H9 (cell line): ENCODE measurements around the gene RTL5. TPM values are rescaled to one million over a fixed set of nuclear protein-coding genes. Genes with fewer than 3 reads are reported as not detected.

ENCODE experiments used
- DNase-seq: peaks from one replicate; pipeline ENCODE4 v3.0.0-alpha.2; 2017
- H2AFZ ChIP-seq: one replicate; pipeline ENCODE4 v1.6.1; 2013; ENCODE audit warnings: mild to moderate bottlenecking, low read length, control low read depth, moderate library complexity
- H2AK5ac ChIP-seq: 2 replicates; pipeline ENCODE4 v1.6.1; 2013; ENCODE audit warnings: low read length, control low read depth, mixed read lengths; ENCODE audit not compliant: insufficient read length
- H2BK120ac ChIP-seq: one replicate; pipeline ENCODE4 v1.6.1; 2013; ENCODE audit warnings: low read depth, mild to moderate bottlenecking, low read length, control low read depth, inconsistent platforms; ENCODE audit not compliant: poor library complexity, severe bottlenecking
- H2BK12ac ChIP-seq: 2 replicates; pipeline ENCODE4 v1.6.1; 2013; ENCODE audit warnings: low read length, control low read depth, mixed read lengths, low read depth; ENCODE audit not compliant: insufficient read length
- H2BK15ac ChIP-seq: 2 replicates; pipeline ENCODE4 v1.6.1; 2013; ENCODE audit warnings: low read depth, low read length, control low read depth
- H2BK20ac ChIP-seq: one replicate; pipeline ENCODE4 v1.6.1; 2013; ENCODE audit warnings: low read depth, mild to moderate bottlenecking, low read length, control low read depth, inconsistent platforms; ENCODE audit not compliant: poor library complexity, severe bottlenecking
- H2BK5ac ChIP-seq: 2 replicates; pipeline ENCODE4 v1.6.1; 2013; ENCODE audit warnings: low read length, control low read depth, mixed read lengths; ENCODE audit not compliant: insufficient read length
- H3K14ac ChIP-seq: 2 replicates; pipeline ENCODE4 v1.6.1; 2013; ENCODE audit warnings: low read length, control low read depth; ENCODE audit not compliant: insufficient read depth
- H3K18ac ChIP-seq: 2 replicates; pipeline ENCODE4 v1.6.1; 2013; ENCODE audit warnings: low read depth, mild to moderate bottlenecking, mixed read lengths, low read length, control low read depth; ENCODE audit not compliant: insufficient read length
- H3K23ac ChIP-seq: 2 replicates; pipeline ENCODE4 v1.6.1; 2013; ENCODE audit warnings: low read length, control low read depth, mixed read lengths, low read depth; ENCODE audit not compliant: insufficient read length
- H3K23me2 ChIP-seq: 2 replicates; pipeline ENCODE4 v1.6.1; 2013; ENCODE audit warnings: low read depth, mild to moderate bottlenecking, mixed read lengths, low read length, control low read depth; ENCODE audit not compliant: insufficient read length, poor library complexity, severe bottlenecking
- H3K27ac ChIP-seq: 2 replicates; pipeline ENCODE4 v1.5.1; 2013; ENCODE audit warnings: low read length, control low read depth, mixed read lengths, low read depth; ENCODE audit not compliant: insufficient read length
- H3K27me3 ChIP-seq: 2 replicates; pipeline ENCODE4 v1.6.1; 2013; ENCODE audit warnings: low read length, control low read depth, inconsistent platforms; ENCODE audit not compliant: insufficient read depth
- H3K4ac ChIP-seq: 2 replicates; pipeline ENCODE4 v1.6.1; 2013; ENCODE audit warnings: low read depth, mild to moderate bottlenecking, control low read depth, inconsistent platforms, low read length, moderate library complexity
- H3K4me1 ChIP-seq: 2 replicates; pipeline ENCODE4 v1.6.1; 2013; ENCODE audit warnings: low read length, control low read depth, inconsistent platforms; ENCODE audit not compliant: insufficient read depth
- H3K4me2 ChIP-seq: 2 replicates; pipeline ENCODE4 v1.6.1; 2013; ENCODE audit warnings: low read length, control low read depth, mixed read lengths; ENCODE audit not compliant: insufficient read length, insufficient read depth
- H3K56ac ChIP-seq: 2 replicates; pipeline ENCODE4 v1.6.1; 2013; ENCODE audit warnings: low read depth, mild to moderate bottlenecking, mixed read lengths, low read length, control low read depth; ENCODE audit not compliant: insufficient read length
- H3K79me1 ChIP-seq: 2 replicates; pipeline ENCODE4 v1.6.1; 2013; ENCODE audit warnings: low read depth, mild to moderate bottlenecking, moderate library complexity, low read length, control low read depth, inconsistent platforms; ENCODE audit not compliant: insufficient read depth, poor library complexity, severe bottlenecking
- H3K79me2 ChIP-seq: 2 replicates; pipeline ENCODE4 v1.6.1; 2013; ENCODE audit warnings: low read length, control low read depth, inconsistent platforms; ENCODE audit not compliant: insufficient read depth
- H3K9ac ChIP-seq: 2 replicates; pipeline ENCODE4 v1.6.1; 2013; ENCODE audit warnings: low read length, control low read depth, mixed read lengths; ENCODE audit not compliant: insufficient read length; ENCODE audit errors: extremely low read depth
- H3K9me3 ChIP-seq: one replicate; pipeline ENCODE4 v1.6.1; 2013; ENCODE audit warnings: low read depth, low read length, inconsistent platforms; ENCODE audit not compliant: control insufficient read depth
- H3T11ph ChIP-seq: one replicate; pipeline ENCODE4 v1.6.1; 2013; ENCODE audit warnings: mild to moderate bottlenecking, low read length, control low read depth, inconsistent platforms
- H4K20me1 ChIP-seq: one replicate; pipeline ENCODE4 v1.6.1; 2013; ENCODE audit not compliant: control insufficient read depth, insufficient read length, insufficient read depth
- H4K5ac ChIP-seq: 2 replicates; pipeline ENCODE4 v1.6.1; 2013; ENCODE audit warnings: low read depth, mild to moderate bottlenecking, mixed read lengths, low read length, control low read depth; ENCODE audit not compliant: insufficient read length
- H4K8ac ChIP-seq: replicated peaks from 2 replicates; pipeline ENCODE4 v1.6.1; 2013; ENCODE audit warnings: low read length, control low read depth, mixed read lengths, low read depth; ENCODE audit not compliant: insufficient read length
- H4K91ac ChIP-seq: 2 replicates; pipeline ENCODE4 v1.6.1; 2013; ENCODE audit warnings: low read depth, mild to moderate bottlenecking, moderate library complexity, mixed read lengths, low read length, control low read depth; ENCODE audit not compliant: insufficient read length
- H3K27ac Mint-ChIP-seq, 3 experiments: 2 replicates in 2 of 3; 3 replicates in 1 of 3; pipeline ENCODE4 v1.8.0; 2020 to 2021; ENCODE audit warnings: mixed read lengths in 3 of 3, mild to moderate bottlenecking in 1 of 3, moderate library complexity in 1 of 3
- H3K27me3 Mint-ChIP-seq: 2 replicates; pipeline ENCODE4 v1.8.0; 2021; ENCODE audit warnings: low read depth, mild to moderate bottlenecking, moderate library complexity, mixed read lengths
- H3K36me3 Mint-ChIP-seq, 3 experiments: 2 replicates in 2 of 3; 3 replicates in 1 of 3; pipeline ENCODE4 v1.8.0; 2020 to 2021; ENCODE audit warnings: low read depth in 3 of 3, mixed read lengths in 3 of 3; ENCODE audit not compliant: insufficient read depth in 1 of 3
- H3K4me1 Mint-ChIP-seq, 2 experiments: 2 replicates each; pipeline ENCODE4 v1.8.0; 2020; ENCODE audit warnings: mixed read lengths in 2 of 2
- H3K4me3 Mint-ChIP-seq, 2 experiments: 2 replicates in 1 of 2; 3 replicates in 1 of 2; pipeline ENCODE4 v1.8.0; 2020 to 2021; ENCODE audit warnings: mild to moderate bottlenecking in 2 of 2, mixed read lengths in 2 of 2, moderate library complexity in 1 of 2
- H3K9me3 Mint-ChIP-seq, 2 experiments: 2 replicates in 1 of 2; 3 replicates in 1 of 2; pipeline ENCODE4 v1.8.0; 2020; ENCODE audit warnings: mild to moderate bottlenecking in 2 of 2, mixed read lengths in 2 of 2, moderate library complexity in 1 of 2
- WGBS: extraction: QIAGEN DNeasy Blood & Tissue Kit; methylation state at CpG from one replicate; pipeline ENCODE4 v1.1.7; 2013; ENCODE audit warnings: missing lambda C conversion rate, low lambda C conversion rate, mixed read lengths; ENCODE audit not compliant: insufficient read length; ENCODE audit errors: extremely low coverage; 5-methylcytosine and 5-hydroxymethylcytosine counted together
- total RNA-seq: library from RNA; stranded (reverse); gene quantifications from 2 replicates; pipeline ENCODE4 v1.2.1, GENCODE V29; 2021
- TF ChIP-seq, protein P1 (sequence below): fragments of 200-600 bp; sonication (generic); conservative IDR thresholded peaks from 3 replicates; pipeline ENCODE4 v1.8.0; 2021; ENCODE audit warnings: antibody characterized with exemption, mild to moderate bottlenecking

The RTL5 gene
- total RNA-seq, 1 experiment from 2014 or later: 1.2 TPM

DNA sequence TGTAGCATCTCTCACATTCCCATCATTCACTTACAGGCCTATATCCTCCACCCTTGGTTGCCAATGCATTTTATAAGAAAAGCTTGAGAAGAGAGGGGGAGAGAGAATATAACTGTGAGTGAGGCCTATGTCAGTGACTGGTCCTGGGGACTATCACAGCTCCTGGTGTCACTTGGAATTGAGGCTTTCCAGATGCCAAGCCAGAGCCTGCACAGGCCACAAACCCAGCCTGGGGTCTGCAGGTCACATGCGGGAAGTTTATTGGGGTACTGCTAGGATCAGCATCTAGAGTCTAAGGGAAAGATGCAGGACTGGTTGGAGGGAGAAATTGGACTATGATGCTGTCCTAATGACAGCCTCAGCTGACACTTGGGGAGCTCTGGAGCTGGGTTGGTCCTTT, 47.6 kb downstream of the RTL5 start:
- Histone ChIP-seq H4K91ac (no peak overlapping the region), H3T11ph (no peak overlapping the region), H3K27ac (no peak overlapping the region), H2AK5ac (no peak overlapping the region), H2BK12ac (no peak overlapping the region), H3K79me1 (no peaks in the 10 kb centered on the region), H3K14ac (no peak overlapping the region), H3K27me3 (no peaks in the 10 kb centered on the region), H3K9ac (no peak overlapping the region), H4K8ac (no peak overlapping the region), H2AFZ (no peak overlapping the region), H3K4me1 (no peaks in the 10 kb centered on the region), H3K56ac (no peak overlapping the region), H2BK15ac (no peak overlapping the region), H3K9me3 (peaks cover 31% of the 10 kb centered on the region), H3K18ac (no peak overlapping the region), H2BK120ac (no peak overlapping the region), H2BK20ac (no peak overlapping the region), H3K4me2 (no peak overlapping the region), H2BK5ac (no peak overlapping the region), H4K20me1 (no peaks in the 10 kb centered on the region), H3K23ac (no peak overlapping the region), H3K4ac (no peak overlapping the region), H3K79me2 (0 out of 2 replicates have a peak, but pooled peaks cover 2% of the 10 kb centered on the region), H3K23me2 (no peaks in the 10 kb centered on the region), H4K5ac (no peak overlapping the region)
- H3K27me3 Mint-ChIP-seq: no peaks in the 10 kb centered on the region; the same call in 1 of the 2 replicates
- no CpG with 5 or more reads among the region's 1 CpG for WGBS
- H3K27ac Mint-ChIP-seq: no peak overlapping the region
- peaks cover 3 to 6% (median 4%) of the 10 kb centered on the region in 3 experiments; a peak in 5 of 7 replicates for H3K36me3 Mint-ChIP-seq
- no peak for DNase-seq
- H3K4me3 Mint-ChIP-seq: no peak overlapping the region
- peaks cover 76 to 87% of the 10 kb centered on the region in 2 experiments for H3K9me3 Mint-ChIP-seq
- peaks cover 11 to 28% of the 10 kb centered on the region in 2 experiments for H3K4me1 Mint-ChIP-seq
- TF ChIP-seq, protein P1, sequence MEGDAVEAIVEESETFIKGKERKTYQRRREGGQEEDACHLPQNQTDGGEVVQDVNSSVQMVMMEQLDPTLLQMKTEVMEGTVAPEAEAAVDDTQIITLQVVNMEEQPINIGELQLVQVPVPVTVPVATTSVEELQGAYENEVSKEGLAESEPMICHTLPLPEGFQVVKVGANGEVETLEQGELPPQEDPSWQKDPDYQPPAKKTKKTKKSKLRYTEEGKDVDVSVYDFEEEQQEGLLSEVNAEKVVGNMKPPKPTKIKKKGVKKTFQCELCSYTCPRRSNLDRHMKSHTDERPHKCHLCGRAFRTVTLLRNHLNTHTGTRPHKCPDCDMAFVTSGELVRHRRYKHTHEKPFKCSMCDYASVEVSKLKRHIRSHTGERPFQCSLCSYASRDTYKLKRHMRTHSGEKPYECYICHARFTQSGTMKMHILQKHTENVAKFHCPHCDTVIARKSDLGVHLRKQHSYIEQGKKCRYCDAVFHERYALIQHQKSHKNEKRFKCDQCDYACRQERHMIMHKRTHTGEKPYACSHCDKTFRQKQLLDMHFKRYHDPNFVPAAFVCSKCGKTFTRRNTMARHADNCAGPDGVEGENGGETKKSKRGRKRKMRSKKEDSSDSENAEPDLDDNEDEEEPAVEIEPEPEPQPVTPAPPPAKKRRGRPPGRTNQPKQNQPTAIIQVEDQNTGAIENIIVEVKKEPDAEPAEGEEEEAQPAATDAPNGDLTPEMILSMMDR: no peak
